IMR-90 (cell line): Measurements from ENCODE around the gene PITHD1. TPM values are rescaled to one million over a fixed set of nuclear protein-coding genes. Genes with fewer than 3 reads are reported as not detected.

Source experiments
- ATAC-seq: fragments of 200-7000 bp; cut with Tn5 transposase; 2 replicates; pipeline ENCODE4 v1.9.1; 2020; ENCODE audit warnings: low read depth, mild to moderate bottlenecking, moderate library complexity
- BruUV-seq: library from RNA; stranded (reverse); fragments of 400-500 nt; replicated peaks from 2 replicates; lab custom pipeline; 2021; lab: Mats Ljungman, UMichigan
- CTCF ChIA-PET: fragments of 300-600 bp; formaldehyde crosslinking; extraction: SDS; loops from one replicate; lab custom pipeline; 2021; ENCODE audit warnings: antibody characterized with exemption; lab: Yijun Ruan, JAX
- POLR2A ChIA-PET: fragments of 300-600 bp; sonication (Branson Sonifier 250); formaldehyde crosslinking; loops from one replicate; lab custom pipeline; 2022; ENCODE audit warnings: antibody characterized with exemption; ENCODE audit not compliant: unreplicated experiment; lab: Charles Lee
- DNase-seq: peaks from one replicate; pipeline ENCODE4 v3.0.0; 2013
- H2AFZ ChIP-seq: replicated peaks from 2 replicates; pipeline ENCODE3; 2013; ENCODE audit warnings: low read length, mild to moderate bottlenecking; ENCODE audit not compliant: poor library complexity
- H2AK5ac ChIP-seq: 2 replicates; pipeline ENCODE4 v1.6.1; 2013; ENCODE audit warnings: low read depth, low read length, inconsistent platforms
- H2AK9ac ChIP-seq: replicated peaks from 2 replicates; pipeline ENCODE3; 2013; ENCODE audit warnings: mild to moderate bottlenecking, low read depth, low read length, moderate library complexity; ENCODE audit not compliant: poor library complexity
- H2BK120ac ChIP-seq: 2 replicates; pipeline ENCODE4 v1.6.1; 2013; ENCODE audit warnings: low read depth, low read length, inconsistent platforms
- H2BK15ac ChIP-seq: 3 replicates; pipeline ENCODE4 v1.6.1; 2013; ENCODE audit warnings: low read depth, low read length, inconsistent platforms
- H2BK20ac ChIP-seq: 2 replicates; pipeline ENCODE4 v1.6.1; 2013; ENCODE audit warnings: low read depth, mild to moderate bottlenecking, inconsistent platforms, low read length, moderate library complexity
- H2BK5ac ChIP-seq: 2 replicates; pipeline ENCODE4 v1.6.1; 2013; ENCODE audit warnings: mild to moderate bottlenecking, low read depth, low read length, inconsistent platforms; ENCODE audit not compliant: poor library complexity, severe bottlenecking
- H3K14ac ChIP-seq: replicated peaks from 2 replicates; pipeline ENCODE4 v1.6.1; 2013; ENCODE audit warnings: low read depth, low read length, inconsistent platforms
- H3K18ac ChIP-seq: 2 replicates; pipeline ENCODE4 v1.6.1; 2013; ENCODE audit warnings: low read depth, low read length, control low read depth
- H3K23ac ChIP-seq: 2 replicates; pipeline ENCODE4 v1.6.1; 2013; ENCODE audit warnings: low read depth, low read length, inconsistent platforms
- H3K27ac ChIP-seq: 2 replicates; pipeline ENCODE4 v1.5.1; 2013; ENCODE audit warnings: mild to moderate bottlenecking, control low read depth, low read length; ENCODE audit not compliant: insufficient read depth
- H3K27me3 ChIP-seq: 2 replicates; pipeline ENCODE4 v1.6.1; 2013; ENCODE audit warnings: low read length; ENCODE audit not compliant: control insufficient read depth, insufficient read depth
- H3K36me3 ChIP-seq: 2 replicates; pipeline ENCODE4 v1.6.1; 2013; ENCODE audit warnings: low read length, mixed read lengths; ENCODE audit not compliant: control insufficient read depth, insufficient read depth
- H3K4ac ChIP-seq: 2 replicates; pipeline ENCODE4 v1.6.1; 2013; ENCODE audit warnings: low read depth, low read length, inconsistent platforms
- H3K4me1 ChIP-seq: 2 replicates; pipeline ENCODE4 v1.6.1; 2013; ENCODE audit warnings: low read length, mixed read lengths; ENCODE audit not compliant: control insufficient read depth, insufficient read depth
- H3K4me2 ChIP-seq: 2 replicates; pipeline ENCODE4 v1.6.1; 2013; ENCODE audit warnings: low read depth, mild to moderate bottlenecking, control low read depth, low read length, moderate library complexity
- H3K4me3 ChIP-seq: 2 replicates; pipeline ENCODE4 v1.5.1; 2013; ENCODE audit warnings: low read depth, mild to moderate bottlenecking, control low read depth, low read length, moderate library complexity; ENCODE audit not compliant: insufficient read depth
- H3K56ac ChIP-seq: 2 replicates; pipeline ENCODE4 v1.6.1; 2013; ENCODE audit warnings: low read length, inconsistent platforms; ENCODE audit not compliant: insufficient read depth; ENCODE audit errors: extremely low read depth
- H3K79me1 ChIP-seq, 2 experiments: 2 replicates each; pipeline ENCODE4 v1.6.1; 2013; ENCODE audit warnings: low read length in 2 of 2, inconsistent platforms in 1 of 2, low read depth in 1 of 2
- H3K9ac ChIP-seq: 2 replicates; pipeline ENCODE4 v1.6.1; 2013; ENCODE audit warnings: low read depth, low read length, control low read depth
- H3K9me1 ChIP-seq: 2 replicates; pipeline ENCODE4 v1.6.1; 2013; ENCODE audit warnings: low read length, inconsistent platforms; ENCODE audit not compliant: insufficient read depth
- H3K9me3 ChIP-seq: 2 replicates; pipeline ENCODE4 v1.6.1; 2013; ENCODE audit warnings: low read length; ENCODE audit not compliant: control insufficient read depth, insufficient read depth
- H4K20me1 ChIP-seq: 2 replicates; pipeline ENCODE4 v1.6.1; 2013; ENCODE audit warnings: low read length, inconsistent platforms; ENCODE audit not compliant: insufficient read depth
- H4K5ac ChIP-seq: 2 replicates; pipeline ENCODE4 v1.6.1; 2013; ENCODE audit warnings: mild to moderate bottlenecking, low read depth, low read length, control low read depth
- H4K8ac ChIP-seq, 2 experiments: 2 replicates each; pipeline ENCODE4 v1.6.1; 2013; ENCODE audit warnings: low read depth in 2 of 2, low read length in 2 of 2, control low read depth in 1 of 2, inconsistent platforms in 1 of 2
- H4K91ac ChIP-seq: 2 replicates; pipeline ENCODE4 v1.6.1; 2013; ENCODE audit warnings: low read depth, low read length, inconsistent platforms; ENCODE audit not compliant: insufficient read depth
- CHD1 ChIP-seq: IDR thresholded peaks from 2 replicates; pipeline ENCODE4 v1.6.1; 2012; ENCODE audit warnings: low read depth, low read length, improper control_type of control experiment
- CTCF ChIP-seq: conservative IDR thresholded peaks from 2 replicates; pipeline ENCODE4 v1.5.1; 2012; ENCODE audit warnings: mild to moderate bottlenecking, low read depth, low read length, improper control_type of control experiment
- MAFK ChIP-seq: IDR thresholded peaks from 2 replicates; pipeline ENCODE4 v1.6.1; 2012; ENCODE audit warnings: low read depth, low read length, improper control_type of control experiment
- RFX5 ChIP-seq: IDR thresholded peaks from 2 replicates; pipeline ENCODE4 v1.8.0; 2012; ENCODE audit warnings: low read depth, mild to moderate bottlenecking, low read length, moderate library complexity
- SMC3 ChIP-seq: fragments of 150-350 bp; IDR thresholded peaks from 2 replicates; pipeline ENCODE4 v1.6.1; 2016; ENCODE audit warnings: low read depth, mild to moderate bottlenecking, antibody characterized with exemption, low read length, moderate library complexity
- WGBS, 2 experiments: methylation state at CpG; one replicate each; pipeline versions ENCODE4 v1.1.5 to v1.1.7; 2013; ENCODE audit warnings: missing lambda C conversion rate in 2 of 2; ENCODE audit not compliant: insufficient read length in 1 of 2; ENCODE audit errors: extremely low coverage in 2 of 2; 5-methylcytosine and 5-hydroxymethylcytosine counted together
- dilution Hi-C: fragments of 300-500 bp; cut with HindIII; formaldehyde crosslinking; loops from one replicate; pipeline ENCODE4 v1.14.3; 2018; ENCODE audit warnings: low sequenced_read_pairs; ENCODE audit not compliant: unreplicated experiment
- in situ Hi-C: fragments of 300-500 bp; cut with MboI; formaldehyde crosslinking; loops from 3 replicates; pipeline ENCODE4 v1.14.3; 2019; ENCODE audit warnings: low sequenced_read_pairs, inconsistent platforms, mixed read lengths
- intact Hi-C: fragments of 100-400 bp; cut with micrococcal nuclease; formaldehyde crosslinking; loops from 2 replicates; pipeline ENCODE4 v1.10.0; 2022
- polyA plus RNA-seq, 3 experiments: library from polyadenylated mRNA; depleted of rRNA; stranded (reverse); fragments of >200 nt; gene quantifications; 2 replicates each; pipeline ENCODE4 v1.2.3, GENCODE V29; 2012; ENCODE audit warnings: low replicate concordance in 1 of 3
- total RNA-seq: library from RNA; depleted of rRNA; stranded (reverse); fragments of >200 nt; gene quantifications from 2 replicates; pipeline ENCODE4 v1.2.3, GENCODE V29; 2012

PITHD1 gene
- total and polyA plus RNA-seq, 2 of the 4 experiments (the other 2 are of a cell fraction): 23.8 to 32.0 TPM

DNA sequence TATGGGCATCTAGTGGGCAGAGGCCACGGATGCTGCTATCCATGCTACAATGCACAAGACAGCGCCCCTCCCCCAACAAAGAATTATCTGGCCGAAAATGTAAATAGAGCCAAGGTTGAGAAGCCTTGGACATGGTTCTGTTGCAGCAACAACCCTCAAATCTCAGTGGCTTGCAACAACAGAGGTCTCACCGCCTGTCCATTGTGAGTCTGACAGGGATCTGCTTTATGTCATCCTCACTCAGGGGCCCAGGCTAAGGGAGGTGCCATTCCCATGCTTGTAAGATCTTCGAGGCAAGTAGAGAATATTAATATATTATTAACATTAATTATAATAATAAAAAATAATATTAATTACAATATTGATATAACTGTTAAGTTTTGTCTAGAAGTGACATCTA is 9.5 kb upstream of the PITHD1 start:
- H2AK9ac ChIP-seq: no peak overlapping the region
- no peak overlapping the region for H2BK5ac ChIP-seq
- H3K4ac ChIP-seq: no peak overlapping the region
- H3K9me1 ChIP-seq: no peaks in the 10 kb centered on the region
- no peak overlapping the region for H2AFZ ChIP-seq
- H4K91ac ChIP-seq: no peak overlapping the region
- H3K23ac ChIP-seq: no peak overlapping the region
- CTCF ChIA-PET: no interaction called here
- no peak overlapping the region for H3K18ac ChIP-seq
- POLR2A ChIA-PET: no interaction called here
- intact Hi-C loops: no loop called here
- no peak overlapping the region for H3K9ac ChIP-seq
- H2BK120ac ChIP-seq: no peak overlapping the region
- no peaks in the 10 kb centered on the region for H3K27me3 ChIP-seq
- no peak overlapping the region for H4K8ac ChIP-seq
- H3K9me3 ChIP-seq: no peaks in the 10 kb centered on the region
- H4K5ac ChIP-seq: no peak overlapping the region
- no peak overlapping the region for H3K4me2 ChIP-seq
- dilution Hi-C loops: no loop called here
- WGBS, 2 experiments: no CpG with 5 or more reads among the region's 5 CpGs
- H3K27ac ChIP-seq: no peak overlapping the region
- H3K79me1 ChIP-seq: peaks cover 0 to 3% of the 10 kb centered on the region in 2 experiments; a peak in 1 of 4 replicates
- ATAC-seq: no peak
- no peak for DNase-seq
- no peak overlapping the region for H2AK5ac ChIP-seq
- H2BK20ac ChIP-seq: no peak overlapping the region
- no peak overlapping the region for H2BK15ac ChIP-seq
- no peaks in the 10 kb centered on the region for H3K4me1 ChIP-seq
- H4K20me1 ChIP-seq: no peaks in the 10 kb centered on the region
- H3K14ac ChIP-seq: no peak overlapping the region
- H3K36me3 ChIP-seq: peaks cover 20% of the 10 kb centered on the region
- no TSS peak for BruUV-seq
- H3K56ac ChIP-seq: no peak overlapping the region
- no peak overlapping the region for H3K4me3 ChIP-seq
- TF ChIP-seq RFX5 (no peak), MAFK (no peak), CHD1 (no peak), SMC3 (no peak), CTCF (no peak)
- in situ Hi-C loops: no loop called here
